GM18867 (cell line): Measurements from ENCODE around the gene ZNF513.
"Not testable (repeated sequence)": the region's sequence is repeated elsewhere in the genome, so short reads cannot be mapped to it uniquely, and the experiment has no call there.

Experiments
- ATAC-seq: cut with Tn5 transposase; IDR thresholded peaks from one replicate; pipeline ENCODE4 v1.9.1; 2021; ENCODE audit warnings: mild to moderate bottlenecking, moderate library complexity; ENCODE audit not compliant: unreplicated experiment

Gene ZNF513

DNA sequence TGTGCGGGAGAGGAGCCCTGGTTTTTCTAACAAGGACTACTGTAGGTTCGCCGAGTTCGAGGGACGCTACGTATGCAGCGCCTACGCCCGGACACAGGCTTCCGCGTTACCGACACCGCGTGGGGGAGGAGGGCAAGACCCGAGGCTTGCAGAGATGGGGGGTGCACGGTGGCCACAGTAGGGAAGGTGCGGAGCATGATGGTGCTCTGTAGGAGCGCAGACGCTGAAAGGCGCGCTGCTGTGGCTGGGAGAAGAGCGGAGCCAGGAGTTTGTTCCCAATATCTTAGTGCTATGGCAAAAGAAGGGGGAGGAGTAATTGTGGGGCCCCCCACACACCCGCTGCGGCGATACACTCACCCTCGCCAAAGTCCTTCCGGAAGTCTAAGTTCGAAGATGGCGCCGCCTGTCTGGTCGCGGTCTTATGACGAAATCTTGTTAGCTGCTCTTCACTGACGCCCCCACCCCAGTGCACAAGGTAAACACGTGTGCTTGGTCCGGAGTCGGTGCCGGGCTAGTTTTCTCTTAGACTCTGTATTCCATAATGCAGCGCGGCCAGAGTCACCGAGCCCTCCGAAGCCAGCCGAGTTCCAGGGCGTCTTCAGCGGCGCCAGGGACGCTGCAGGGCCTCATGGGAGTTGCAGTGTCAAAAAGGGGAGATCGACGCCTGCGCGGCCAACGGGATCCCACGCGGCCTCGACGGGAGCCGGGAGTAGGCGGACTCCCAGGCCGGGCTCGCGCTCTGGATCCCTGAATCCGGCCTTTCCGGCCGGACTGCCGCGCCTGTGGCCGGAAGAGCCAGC, 24.0 kb downstream of the ZNF513 start, which contains the start of gene GTF3C2:
Gene GTF3C2 (minus strand): TSS at position 383 of the 800 bp plus-strand sequence. CDS start 13,210 bp downstream, outside the sequence.
- peak; percentile 82 for ATAC-seq

- no peak for ATAC-seq
Measured at GRCh38 chr2:27356056-27356381, 24.5 kb downstream of the ZNF513 start.

- no peak for ATAC-seq
Measured at GRCh38 chr2:27354597-27354927, 26.0 kb downstream of the ZNF513 start.

DNA sequence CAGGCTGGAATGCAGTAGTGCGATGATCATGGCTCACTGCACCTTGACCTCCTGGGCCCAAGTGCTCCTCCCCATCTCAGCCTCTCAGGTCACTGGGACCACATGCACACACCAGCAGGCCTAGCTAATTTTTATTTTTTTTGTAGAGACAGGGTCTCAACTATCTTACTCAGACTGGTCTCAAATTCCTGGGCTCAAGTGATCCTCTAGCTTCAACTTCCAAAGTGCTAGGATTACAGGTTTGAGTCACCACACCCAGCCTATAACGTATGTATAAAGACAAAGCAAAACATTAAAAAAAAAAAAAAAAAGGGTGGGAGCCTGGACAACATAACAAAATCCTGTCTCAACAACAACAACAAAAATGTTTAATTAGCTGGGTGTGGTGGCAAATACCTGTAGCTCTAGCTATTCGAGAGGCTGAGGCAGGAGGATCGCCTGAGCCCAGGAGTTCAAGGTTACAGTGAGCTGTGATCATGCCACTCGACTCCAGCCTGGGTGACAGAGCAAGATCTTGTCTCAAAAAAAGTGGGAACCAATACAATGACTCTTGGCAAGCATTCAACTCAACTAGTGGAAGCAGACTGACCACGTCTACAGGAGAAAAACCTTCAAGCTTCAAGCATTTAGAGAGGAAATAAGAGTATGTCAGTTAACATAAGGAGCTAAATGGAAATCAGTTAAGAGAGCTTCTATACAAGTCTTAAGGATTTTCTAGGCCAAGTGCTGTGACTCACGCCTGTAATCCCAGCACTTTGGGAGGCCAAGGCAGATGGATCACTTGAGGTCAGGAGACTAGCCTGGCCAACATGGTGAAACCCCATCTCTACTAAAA, 26.6 kb downstream of the ZNF513 start:
- ATAC-seq, result no peak

GRCh38 chr2:27353386-27353761, 27.2 kb downstream of the ZNF513 start:
- ATAC-seq, result not testable (repeated sequence)

- no peak for ATAC-seq
Measured at GRCh38 chr2:27351802-27352598, 28.5 kb downstream of the ZNF513 start.

GRCh38 chr2:27350106-27350693, 30.3 kb downstream of the ZNF513 start:
- ATAC-seq, result no peak

DNA sequence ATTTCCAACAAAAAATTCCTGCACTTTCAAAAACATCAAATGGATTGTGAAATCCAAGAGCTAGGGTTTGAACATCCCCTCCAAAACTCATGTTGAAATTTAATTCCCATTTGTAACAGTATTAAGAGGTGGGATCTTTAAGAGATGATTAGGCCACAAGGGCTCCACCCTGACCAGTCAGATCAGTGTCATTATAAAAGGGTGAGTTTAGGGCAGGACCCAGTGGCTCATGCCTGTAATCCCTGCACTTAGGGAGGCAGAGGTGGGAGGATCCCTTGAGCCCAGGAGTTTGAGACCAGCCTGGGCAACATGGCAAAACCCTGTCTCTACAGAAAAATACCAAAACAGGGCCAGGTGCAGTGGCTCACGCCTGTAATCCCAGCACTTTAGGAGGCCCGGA, 32.9 kb downstream of the ZNF513 start:
- ATAC-seq, result no peak

DNA sequence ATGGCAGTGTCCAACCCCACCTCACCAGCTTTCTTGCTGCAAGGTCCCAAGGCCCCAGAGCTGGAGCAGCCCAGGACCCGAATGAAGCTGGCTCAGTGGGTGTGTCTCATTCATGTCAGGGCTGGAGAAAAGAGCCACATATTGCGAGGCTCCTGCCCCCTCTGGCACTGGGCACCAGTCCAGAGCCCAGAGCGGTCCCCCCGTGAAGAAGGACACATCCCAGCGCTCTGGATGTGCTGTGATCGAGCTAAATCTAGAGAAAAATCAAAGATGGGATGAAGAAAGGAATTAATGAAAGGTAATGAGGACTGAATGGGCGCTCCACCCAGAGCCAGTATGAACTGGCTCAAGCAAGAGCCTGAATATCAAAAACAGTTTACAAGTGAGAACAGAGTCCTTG, 44.4 kb downstream of the ZNF513 start:
- ATAC-seq, result no peak

GRCh38 chr2:27335311-27335710, 45.2 kb downstream of the ZNF513 start:
- no peak for ATAC-seq
